OCI-LY1 (cell line): ENCODE results near the gene WDR70.
"Not testable (repeated sequence)": the region's sequence is repeated elsewhere in the genome, so short reads cannot be mapped to it uniquely, and the experiment has no call there.

Source experiments
- H2AFZ ChIP-seq: fragments of 200-600 bp; sonication (generic), shearing (Covaris generic); 2 replicates; pipeline ENCODE4 v1.6.0; 2014; ENCODE audit warnings: antibody characterized with exemption, mild to moderate bottlenecking, low read length
- H3F3A ChIP-seq: fragments of 200-600 bp; sonication (generic), shearing (Covaris generic); 2 replicates; pipeline ENCODE4 v1.6.0; 2014; ENCODE audit warnings: mild to moderate bottlenecking, antibody characterized with exemption, low read length, moderate library complexity; ENCODE audit not compliant: insufficient read depth
- H3K27ac ChIP-seq: fragments of 200-600 bp; sonication (generic); 2 replicates; pipeline ENCODE4 v1.5.1; 2014; ENCODE audit warnings: low read length, mixed run types, mild to moderate bottlenecking, low read depth; ENCODE audit not compliant: poor library complexity, severe bottlenecking
- H3K27me3 ChIP-seq: fragments of 200-600 bp; sonication (generic); 2 replicates; pipeline ENCODE4 v1.6.0; 2014; ENCODE audit warnings: antibody characterized with exemption, mild to moderate bottlenecking, low read length, moderate library complexity; ENCODE audit not compliant: insufficient read depth
- H3K36me3 ChIP-seq: fragments of 200-600 bp; sonication (generic); 2 replicates; pipeline ENCODE4 v1.6.1; 2014; ENCODE audit warnings: mild to moderate bottlenecking, antibody characterized with exemption, low read length, moderate library complexity, mixed read lengths; ENCODE audit not compliant: insufficient read depth
- H3K4me1 ChIP-seq: fragments of 200-600 bp; sonication (generic); 2 replicates; pipeline ENCODE4 v1.5.1; 2014; ENCODE audit warnings: mild to moderate bottlenecking, low read length, moderate library complexity; ENCODE audit not compliant: insufficient read depth, severe bottlenecking
- H3K4me2 ChIP-seq: fragments of 200-600 bp; sonication (generic), shearing (Covaris generic); 2 replicates; pipeline ENCODE4 v1.6.1; 2014; ENCODE audit warnings: low read length
- H3K4me3 ChIP-seq: fragments of 200-600 bp; sonication (generic); 2 replicates; pipeline ENCODE4 v1.5.1; 2014; ENCODE audit warnings: low read length, low read depth, mild to moderate bottlenecking, mixed read lengths; ENCODE audit not compliant: poor library complexity, severe bottlenecking
- H3K79me2 ChIP-seq: fragments of 200-600 bp; shearing (Covaris generic); 2 replicates; pipeline ENCODE4 v1.6.1; 2016; ENCODE audit warnings: mixed run types, low read length, mixed read lengths; ENCODE audit not compliant: insufficient read depth
- H3K9ac ChIP-seq: fragments of 200-600 bp; sonication (generic), shearing (Covaris generic); 2 replicates; pipeline ENCODE4 v1.6.1; 2014; ENCODE audit warnings: mild to moderate bottlenecking, low read length, mixed read lengths
- H3K9me2 ChIP-seq: fragments of 200-600 bp; sonication (generic), shearing (Covaris generic); 2 replicates; pipeline ENCODE4 v1.6.1; 2014; ENCODE audit warnings: low read depth, mild to moderate bottlenecking, low read length, mixed read lengths
- H3K9me3 ChIP-seq: fragments of 200-600 bp; shearing (Covaris generic); 2 replicates; pipeline ENCODE4 v1.6.1; 2014; ENCODE audit warnings: low read length, mixed read lengths
- H4K20me1 ChIP-seq: fragments of 200-600 bp; sonication (generic), shearing (Covaris generic); 2 replicates; pipeline ENCODE4 v1.6.0; 2016; ENCODE audit warnings: mild to moderate bottlenecking, low read length; ENCODE audit not compliant: insufficient read depth
- EZH2 ChIP-seq: fragments of 200-600 bp; sonication (generic), shearing (Covaris generic); IDR thresholded peaks from 2 replicates; pipeline ENCODE4 v1.8.0; 2017; ENCODE audit warnings: borderline replicate concordance, mixed run types, mild to moderate bottlenecking, antibody characterized with exemption, low read length, moderate library complexity, mixed read lengths
- TF ChIP-seq, protein P1 (sequence below): fragments of 200-600 bp; sonication (generic), shearing (Covaris generic); IDR thresholded peaks from 2 replicates; pipeline ENCODE4 v1.5.1; 2017; ENCODE audit warnings: mild to moderate bottlenecking, antibody characterized with exemption, low read length, moderate library complexity, mixed read lengths

Gene WDR70

DNA sequence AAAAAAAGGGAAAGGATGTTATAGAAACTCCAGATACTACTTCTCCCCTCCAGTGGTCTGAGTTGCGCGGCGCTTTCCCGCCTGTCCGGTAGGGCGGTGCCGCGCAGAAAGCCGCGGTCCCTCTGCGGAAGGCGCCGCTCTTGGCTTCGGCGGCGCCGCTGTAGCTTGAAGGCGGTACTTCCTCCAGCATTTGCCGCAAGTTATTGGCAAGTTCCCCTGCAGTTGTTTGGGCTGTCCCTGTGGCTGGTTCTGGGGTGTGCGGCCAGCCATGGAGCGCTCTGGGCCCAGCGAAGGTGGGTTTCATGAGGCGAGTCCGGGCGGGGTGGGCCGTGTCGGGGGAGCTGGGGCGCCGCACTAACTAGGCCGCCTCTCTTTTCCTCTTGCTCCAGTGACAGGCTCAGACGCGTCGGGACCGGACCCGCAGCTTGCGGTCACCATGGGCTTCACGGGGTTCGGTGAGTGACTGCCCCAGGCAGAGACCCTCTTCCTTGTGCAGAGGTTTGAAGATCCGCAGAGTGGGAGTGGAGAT is at the start of gene WDR70:
WDR70 (plus strand) TSS at position 219 of the 529 bp plus-strand sequence; CDS start at position 269, 50 bp downstream.
- not testable (repeated sequence) for H3K4me1 ChIP-seq, H4K20me1 ChIP-seq, H3F3A ChIP-seq, H3K9me2 ChIP-seq, H3K27me3 ChIP-seq, H3K9me3 ChIP-seq, H3K27ac ChIP-seq, H3K79me2 ChIP-seq, H3K36me3 ChIP-seq
- Histone ChIP-seq H3K4me2 (peak within 1 kb of the TSS; percentile 76), H2AFZ (0 out of 2 replicates have a peak within 1 kb of the TSS, but pooled peaks have one; percentile 44), H3K9ac (peak within 1 kb of the TSS; percentile 87), H3K4me3 (peak within 1 kb of the TSS; percentile 92)
- TF ChIP-seq, protein P1, sequence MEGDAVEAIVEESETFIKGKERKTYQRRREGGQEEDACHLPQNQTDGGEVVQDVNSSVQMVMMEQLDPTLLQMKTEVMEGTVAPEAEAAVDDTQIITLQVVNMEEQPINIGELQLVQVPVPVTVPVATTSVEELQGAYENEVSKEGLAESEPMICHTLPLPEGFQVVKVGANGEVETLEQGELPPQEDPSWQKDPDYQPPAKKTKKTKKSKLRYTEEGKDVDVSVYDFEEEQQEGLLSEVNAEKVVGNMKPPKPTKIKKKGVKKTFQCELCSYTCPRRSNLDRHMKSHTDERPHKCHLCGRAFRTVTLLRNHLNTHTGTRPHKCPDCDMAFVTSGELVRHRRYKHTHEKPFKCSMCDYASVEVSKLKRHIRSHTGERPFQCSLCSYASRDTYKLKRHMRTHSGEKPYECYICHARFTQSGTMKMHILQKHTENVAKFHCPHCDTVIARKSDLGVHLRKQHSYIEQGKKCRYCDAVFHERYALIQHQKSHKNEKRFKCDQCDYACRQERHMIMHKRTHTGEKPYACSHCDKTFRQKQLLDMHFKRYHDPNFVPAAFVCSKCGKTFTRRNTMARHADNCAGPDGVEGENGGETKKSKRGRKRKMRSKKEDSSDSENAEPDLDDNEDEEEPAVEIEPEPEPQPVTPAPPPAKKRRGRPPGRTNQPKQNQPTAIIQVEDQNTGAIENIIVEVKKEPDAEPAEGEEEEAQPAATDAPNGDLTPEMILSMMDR: peak; percentile 77

DNA sequence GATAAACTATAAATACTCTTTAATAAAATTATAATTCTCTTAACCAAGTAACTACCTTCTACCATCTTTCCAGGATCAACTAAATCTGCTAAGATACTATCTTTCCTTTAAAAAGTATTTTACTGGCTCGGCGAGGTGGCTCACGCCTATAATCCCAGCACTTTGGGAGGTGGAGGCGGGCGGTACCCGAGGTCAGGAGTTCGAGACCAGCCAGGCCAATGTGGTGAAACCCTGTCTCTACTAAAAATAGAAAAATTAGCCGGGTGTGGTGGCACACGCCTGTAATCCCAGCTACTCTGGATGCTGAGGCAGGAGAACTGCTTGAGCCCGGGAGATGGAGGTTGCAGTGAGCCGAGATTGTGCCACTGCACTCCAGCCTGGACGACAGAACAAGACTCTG is 44.4 kb upstream of the WDR70 start:
- not testable (repeated sequence) for H3F3A ChIP-seq, H3K9ac ChIP-seq, H3K79me2 ChIP-seq, H3K4me3 ChIP-seq, H3K9me3 ChIP-seq, H4K20me1 ChIP-seq, H2AFZ ChIP-seq, H3K27me3 ChIP-seq, H3K9me2 ChIP-seq, H3K4me2 ChIP-seq, H3K4me1 ChIP-seq, H3K27ac ChIP-seq
- H3K36me3 ChIP-seq: peaks cover 86% of the 10 kb centered on the region

DNA sequence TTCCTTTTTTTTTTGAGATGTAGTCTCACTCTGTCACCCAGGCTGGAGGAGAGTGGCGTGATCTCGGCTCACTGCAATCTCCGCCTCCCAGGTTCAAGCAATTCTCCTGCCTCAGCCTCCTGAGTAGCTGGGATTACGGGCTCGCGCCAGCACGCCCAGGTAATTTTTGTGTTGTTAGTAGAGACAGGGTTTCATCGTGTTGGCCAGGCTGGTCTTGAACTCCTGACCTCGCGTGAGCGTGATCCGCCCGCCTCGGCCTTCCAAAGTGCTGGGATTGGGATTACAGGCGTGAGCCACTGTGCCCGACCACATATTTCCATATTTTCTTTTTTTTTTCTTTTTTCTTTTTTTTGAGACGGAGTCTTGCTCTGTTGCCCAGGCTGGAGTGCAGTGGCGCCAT is 36.4 kb upstream of the WDR70 start:
- H3K4me3 ChIP-seq, H3K4me1 ChIP-seq, H3K9ac ChIP-seq, H3F3A ChIP-seq, H3K79me2 ChIP-seq, H3K27me3 ChIP-seq, H3K9me2 ChIP-seq, H2AFZ ChIP-seq, H3K27ac ChIP-seq, H3K9me3 ChIP-seq, H3K4me2 ChIP-seq, H4K20me1 ChIP-seq: not testable (repeated sequence)
- peaks cover 87% of the 10 kb centered on the region for H3K36me3 ChIP-seq

DNA sequence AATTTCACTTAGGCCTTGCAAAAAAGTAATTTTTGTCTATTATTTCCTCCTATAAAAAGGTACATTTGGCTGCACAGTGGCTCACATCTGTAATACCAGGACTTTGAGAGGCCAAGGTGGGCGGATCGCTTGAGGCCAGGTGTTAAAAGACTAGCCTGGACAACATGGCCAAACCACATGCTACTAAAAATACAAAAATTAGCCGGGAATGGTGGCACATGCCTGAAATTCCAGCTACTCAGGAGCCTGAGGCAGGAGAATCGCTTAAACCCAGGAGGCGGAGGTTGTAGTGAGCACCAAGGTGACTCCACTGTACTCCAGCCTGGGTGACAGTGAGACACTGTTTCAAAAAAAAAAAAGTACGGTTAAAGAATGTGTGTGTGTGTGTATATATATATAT is 24.0 kb upstream of the WDR70 start:
- no peaks in the 10 kb centered on the region for H3K27me3 ChIP-seq
- no peak overlapping the region for H2AFZ ChIP-seq
- H3K79me2 ChIP-seq: no peaks in the 10 kb centered on the region
- H3K9ac ChIP-seq: no peak overlapping the region
- H3F3A ChIP-seq: no peaks in the 10 kb centered on the region
- no peaks in the 10 kb centered on the region for H3K9me3 ChIP-seq
- H3K27ac ChIP-seq: no peak overlapping the region
- H4K20me1 ChIP-seq: no peaks in the 10 kb centered on the region
- TF ChIP-seq, protein P1: no peak
- TF ChIP-seq EZH2: no peak
- no peak overlapping the region for H3K4me2 ChIP-seq
- H3K4me1 ChIP-seq: no peaks in the 10 kb centered on the region
- peaks cover 75% of the 10 kb centered on the region for H3K36me3 ChIP-seq
- no peaks in the 10 kb centered on the region for H3K9me2 ChIP-seq
- no peak overlapping the region for H3K4me3 ChIP-seq
